Left hindlimb (tissue), 1 donor: Measurements from ENCODE around the gene SPRR5.

Experiments used
- DNase-seq: peaks from one replicate; pipeline ENCODE4 v3.0.0-alpha.2; 2018

SPRR5 gene

DNA sequence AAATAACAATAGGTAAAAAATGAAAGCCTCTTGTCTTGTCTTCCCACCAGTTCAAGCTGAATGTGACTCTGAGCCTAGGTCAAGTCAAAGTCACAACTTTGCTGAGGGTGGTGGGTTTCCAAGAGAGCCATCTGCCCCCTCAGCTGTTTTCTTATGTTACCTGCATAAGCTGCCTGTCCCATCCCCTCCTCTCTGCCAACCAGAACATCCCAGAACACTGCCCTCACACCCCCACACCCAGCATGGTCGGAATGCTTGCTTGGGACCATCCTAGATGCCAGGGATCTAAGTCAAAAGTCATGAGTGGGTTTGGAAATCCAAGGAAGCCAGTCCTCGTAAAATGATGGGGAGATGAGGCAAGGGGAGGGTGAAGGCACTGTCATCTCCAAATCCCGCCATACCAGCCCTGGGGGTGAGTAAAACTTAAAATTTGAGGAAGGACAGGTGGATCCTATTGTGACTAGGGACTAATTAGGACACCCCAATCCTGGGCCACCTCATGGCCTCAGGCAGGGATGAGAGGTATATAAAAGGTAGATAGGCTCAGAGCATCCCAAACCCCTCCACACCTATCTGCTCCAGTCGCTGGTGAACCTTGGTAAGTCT is at the start of gene SPRR5:
TSS of gene SPRR5 (plus strand) at position 556 of the 606 bp plus-strand sequence. CDS start 1,349 bp downstream, outside the sequence.
- DNase-seq: no peak

- DNase-seq: no peak
These were observed 48.0 kb upstream of the SPRR5 start for GRCh38 chr1:152899027-152899426.

- DNase-seq: no peak
These were observed 47.1 kb upstream of the SPRR5 start for GRCh38 chr1:152899883-152900282.

GRCh38 chr1:152901631-152902030 is 45.4 kb upstream of the SPRR5 start:
- DNase-seq: no peak

DNA sequence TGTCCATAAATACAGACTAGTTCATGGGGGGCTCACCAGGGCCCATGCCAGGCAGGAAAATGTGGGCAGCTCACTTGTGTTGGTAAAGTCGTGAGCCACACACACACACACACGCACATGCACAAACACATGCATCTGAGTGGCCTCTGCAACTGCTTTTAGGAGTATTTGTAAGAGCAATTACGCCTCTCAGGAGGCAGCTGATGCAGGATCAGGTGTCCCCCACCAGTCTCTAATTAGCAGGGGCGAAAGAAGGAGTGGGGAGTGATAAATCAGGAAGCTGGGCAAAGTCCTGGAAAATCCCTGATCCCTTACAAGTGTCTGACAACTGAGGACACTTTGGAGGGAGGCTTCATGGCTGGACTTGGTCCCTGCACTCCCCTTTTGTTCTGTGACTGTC is 44.4 kb upstream of the SPRR5 start:
- no peak for DNase-seq

DNA sequence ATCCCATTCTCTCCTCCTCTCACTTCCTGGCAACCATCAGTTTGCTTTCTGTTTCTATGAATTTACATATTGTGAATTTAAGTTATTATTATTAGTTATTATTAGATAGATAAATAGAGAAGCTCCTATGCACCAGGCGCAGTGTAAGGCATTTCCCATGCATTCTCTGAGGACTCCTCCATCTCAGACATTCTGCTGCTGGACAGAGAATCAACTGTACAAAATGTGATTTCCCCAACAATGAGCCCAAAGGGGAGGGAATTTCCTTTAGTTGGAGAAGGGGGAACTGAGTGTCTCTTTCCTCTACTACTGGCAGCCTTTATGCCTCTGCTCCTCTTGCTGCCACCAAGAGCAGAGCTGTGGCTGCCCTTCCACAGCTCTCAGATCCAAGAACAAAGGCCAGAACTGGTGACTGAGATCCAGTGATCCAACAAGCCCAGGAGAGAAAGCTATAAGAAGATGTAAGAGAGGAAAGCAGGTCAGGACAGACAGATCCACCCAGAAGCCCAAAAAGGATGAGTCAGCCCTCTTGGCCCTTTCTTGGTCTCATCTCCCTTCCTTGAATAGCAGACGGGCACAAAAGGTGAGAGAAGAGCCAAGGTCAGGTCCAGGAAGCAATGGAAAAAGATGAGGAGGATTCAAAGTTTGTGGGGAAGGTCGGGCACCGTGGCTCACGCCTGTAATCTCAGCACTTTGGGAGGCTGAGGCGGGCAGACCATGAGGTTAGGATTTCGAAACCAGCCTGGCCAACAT is 42.1 kb upstream of the SPRR5 start:
- no peak for DNase-seq

- no peak for DNase-seq
These were observed 40.9 kb upstream of the SPRR5 start for GRCh38 chr1:152906023-152906565.

GRCh38 chr1:152907686-152908601 is 39.1 kb upstream of the SPRR5 start, which contains the start of gene IVL:
Gene IVL, plus strand, starts transcription at chr1:152908546. Its CDS starts 1,252 bp downstream, at chr1:152909798.
- DNase-seq: no peak

DNA sequence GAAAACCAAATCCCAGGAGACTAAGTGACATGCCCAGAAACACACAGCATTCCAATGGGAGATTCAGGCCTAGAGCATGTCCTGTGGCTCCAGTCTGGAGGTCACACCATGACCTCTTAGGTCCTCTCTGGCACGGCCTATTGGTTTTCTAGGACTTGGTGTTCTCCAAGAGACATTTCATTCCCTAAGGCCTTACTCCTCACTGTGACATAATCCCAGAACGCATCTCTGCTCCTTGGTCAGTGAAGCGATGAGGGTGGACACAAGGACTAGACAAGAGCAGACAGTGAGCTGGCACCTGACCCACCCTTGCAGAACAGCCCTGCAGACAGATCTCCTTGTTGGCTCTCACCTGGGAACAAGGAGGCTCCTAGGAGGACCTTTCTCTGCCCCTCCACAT is 37.8 kb upstream of the SPRR5 start:
- no peak for DNase-seq

- no peak for DNase-seq
These were observed 34.5 kb upstream of the SPRR5 start for GRCh38 chr1:152912471-152912870.

DNA sequence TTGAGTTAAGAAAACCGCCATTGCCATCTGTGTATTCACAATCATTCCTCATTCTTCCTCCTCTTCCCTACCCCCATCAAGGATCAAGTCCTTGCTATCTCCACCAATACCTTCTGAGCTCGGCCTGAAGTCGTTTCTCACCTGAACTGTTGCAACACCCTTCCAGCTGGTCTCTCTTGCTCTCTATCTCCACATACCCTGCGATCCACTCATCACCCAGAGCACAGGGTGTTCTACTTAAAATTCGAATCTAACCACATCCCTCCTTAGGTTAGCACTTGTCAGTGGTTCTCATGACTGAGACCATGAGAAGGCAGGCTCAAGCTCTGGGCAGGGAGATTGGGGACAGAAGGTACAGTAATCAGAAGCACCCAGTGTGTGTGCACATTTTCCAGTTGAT is 34.1 kb upstream of the SPRR5 start:
- no peak for DNase-seq

DNA sequence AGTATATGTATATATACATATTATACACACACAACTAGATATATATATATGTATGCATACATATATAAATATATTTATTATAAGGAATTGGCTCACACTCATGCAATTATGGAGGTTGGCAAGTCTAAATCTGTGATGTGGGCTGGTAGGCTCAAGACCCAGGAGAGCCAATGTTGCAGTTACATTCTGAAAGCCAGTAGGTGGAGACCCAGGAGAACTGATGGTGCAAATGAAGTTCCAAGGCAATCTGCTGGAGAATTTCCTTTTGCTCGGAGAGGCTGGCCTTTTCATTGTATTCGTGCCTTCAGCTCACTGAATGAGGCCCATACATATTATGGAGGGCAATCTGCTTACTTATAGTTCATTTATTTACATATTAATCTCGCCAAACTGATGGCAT is 29.2 kb upstream of the SPRR5 start:
- DNase-seq: no peak

DNA sequence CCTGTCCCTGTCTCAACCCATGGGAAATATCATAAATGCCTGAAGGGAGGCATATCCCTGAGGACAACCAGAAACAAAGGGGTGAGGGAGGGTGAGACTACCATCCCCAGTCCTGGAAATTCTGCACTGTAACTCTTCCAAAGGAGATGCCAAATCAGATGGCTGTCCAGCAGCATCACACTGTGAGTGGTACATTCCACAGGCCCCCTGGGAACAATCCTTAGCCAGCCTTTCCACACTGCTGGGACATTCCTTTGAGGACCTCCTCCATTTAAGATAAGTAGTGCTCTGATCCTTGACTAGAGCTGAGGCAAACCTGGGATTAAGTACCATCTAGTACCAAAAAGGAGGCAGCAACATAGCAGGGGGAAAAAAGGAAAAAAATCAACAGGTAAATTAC is 27.9 kb upstream of the SPRR5 start:
- DNase-seq: no peak

GRCh38 chr1:152924191-152924590 is 22.8 kb upstream of the SPRR5 start:
- no peak for DNase-seq

DNA sequence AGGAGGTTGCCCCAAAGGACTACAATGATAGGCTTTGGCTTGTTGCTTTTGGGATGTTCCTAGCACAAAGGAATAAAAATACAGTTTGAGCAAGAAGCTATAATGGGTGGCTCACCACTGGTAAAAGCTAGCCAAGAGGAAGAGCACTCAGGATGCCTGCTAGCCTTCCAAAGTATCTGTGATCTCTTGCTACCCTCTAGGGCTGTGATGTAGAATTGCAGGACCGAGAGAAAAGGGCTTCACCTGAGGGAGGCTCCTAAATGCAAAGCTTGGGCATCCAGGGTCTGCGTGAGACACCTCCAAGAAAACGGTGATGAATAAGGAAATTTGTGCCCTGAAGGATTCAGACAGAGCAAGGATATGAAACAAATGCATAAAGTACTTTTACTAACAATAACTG is 20.9 kb upstream of the SPRR5 start:
- DNase-seq: no peak

- no peak for DNase-seq
These were observed 18.3 kb upstream of the SPRR5 start for GRCh38 chr1:152928671-152929070.

- DNase-seq: no peak
These were observed 14.7 kb upstream of the SPRR5 start for GRCh38 chr1:152932170-152932811.

- DNase-seq: no peak
These were observed 13.8 kb upstream of the SPRR5 start for GRCh38 chr1:152933196-152933595.

GRCh38 chr1:152940614-152941013 is 6.4 kb upstream of the SPRR5 start:
- no peak for DNase-seq

DNA sequence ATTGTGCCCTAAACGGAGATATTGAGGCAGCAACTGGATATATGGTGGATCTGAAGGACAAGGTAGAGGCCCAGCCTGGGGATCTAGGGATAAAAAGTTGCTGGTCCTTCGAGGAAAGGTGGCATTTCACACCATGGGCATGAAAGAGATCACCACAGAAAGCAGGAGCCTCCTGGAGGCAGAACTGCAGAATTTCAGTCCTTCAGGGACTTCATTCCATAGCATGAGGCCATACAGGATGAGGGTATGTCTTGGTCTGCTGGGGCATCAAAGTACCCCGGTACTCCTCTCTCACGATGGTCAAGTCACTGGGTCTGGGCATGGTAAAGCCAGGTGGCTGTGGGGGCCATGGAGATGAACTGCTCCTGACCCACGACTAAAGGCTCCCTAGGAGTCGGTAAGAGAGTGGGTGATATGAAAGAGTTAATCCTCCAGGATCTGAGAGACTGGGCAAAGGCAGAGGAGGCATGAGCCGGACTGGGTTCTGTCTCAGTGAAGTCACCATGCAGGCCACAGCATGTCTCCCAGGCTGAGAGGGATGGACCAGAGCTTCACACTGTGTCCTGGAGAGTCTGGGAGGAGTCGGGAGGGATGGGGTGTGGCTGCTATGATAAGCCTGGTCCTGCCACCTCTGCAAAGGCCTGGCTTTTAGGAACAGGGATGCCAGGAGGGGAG is 5.8 kb upstream of the SPRR5 start:
- no peak for DNase-seq

DNA sequence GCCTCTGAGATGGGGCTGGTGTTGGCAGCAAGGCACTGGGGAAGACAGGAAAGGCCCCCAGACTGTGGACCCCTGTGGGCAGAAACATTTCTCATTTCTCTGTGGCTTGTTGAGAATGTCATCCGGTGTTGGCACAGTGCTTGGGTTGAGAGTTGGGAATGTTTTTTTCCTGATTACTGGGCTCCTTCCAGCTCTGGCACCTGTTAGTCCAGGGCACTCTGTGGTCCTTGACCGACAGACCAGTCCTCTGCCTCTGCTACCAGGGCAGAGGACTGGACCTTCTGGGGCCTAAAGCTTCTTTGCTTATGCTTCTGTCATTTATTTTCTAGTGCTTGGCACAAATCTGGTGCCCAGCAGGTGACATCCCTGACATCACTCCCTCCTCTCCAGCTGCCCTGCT is 4.8 kb upstream of the SPRR5 start:
- DNase-seq: no peak

- no peak for DNase-seq
These were observed 758 bp upstream of the SPRR5 start for GRCh38 chr1:152946248-152946647.
